NAMALWA (cell line): ENCODE results near the gene ADAM12.

Experiments
- DNase-seq: peaks from one replicate; pipeline ENCODE4 v3.0.0-alpha.2; 2015; ENCODE audit warnings: low spot score

Gene ADAM12

DNA sequence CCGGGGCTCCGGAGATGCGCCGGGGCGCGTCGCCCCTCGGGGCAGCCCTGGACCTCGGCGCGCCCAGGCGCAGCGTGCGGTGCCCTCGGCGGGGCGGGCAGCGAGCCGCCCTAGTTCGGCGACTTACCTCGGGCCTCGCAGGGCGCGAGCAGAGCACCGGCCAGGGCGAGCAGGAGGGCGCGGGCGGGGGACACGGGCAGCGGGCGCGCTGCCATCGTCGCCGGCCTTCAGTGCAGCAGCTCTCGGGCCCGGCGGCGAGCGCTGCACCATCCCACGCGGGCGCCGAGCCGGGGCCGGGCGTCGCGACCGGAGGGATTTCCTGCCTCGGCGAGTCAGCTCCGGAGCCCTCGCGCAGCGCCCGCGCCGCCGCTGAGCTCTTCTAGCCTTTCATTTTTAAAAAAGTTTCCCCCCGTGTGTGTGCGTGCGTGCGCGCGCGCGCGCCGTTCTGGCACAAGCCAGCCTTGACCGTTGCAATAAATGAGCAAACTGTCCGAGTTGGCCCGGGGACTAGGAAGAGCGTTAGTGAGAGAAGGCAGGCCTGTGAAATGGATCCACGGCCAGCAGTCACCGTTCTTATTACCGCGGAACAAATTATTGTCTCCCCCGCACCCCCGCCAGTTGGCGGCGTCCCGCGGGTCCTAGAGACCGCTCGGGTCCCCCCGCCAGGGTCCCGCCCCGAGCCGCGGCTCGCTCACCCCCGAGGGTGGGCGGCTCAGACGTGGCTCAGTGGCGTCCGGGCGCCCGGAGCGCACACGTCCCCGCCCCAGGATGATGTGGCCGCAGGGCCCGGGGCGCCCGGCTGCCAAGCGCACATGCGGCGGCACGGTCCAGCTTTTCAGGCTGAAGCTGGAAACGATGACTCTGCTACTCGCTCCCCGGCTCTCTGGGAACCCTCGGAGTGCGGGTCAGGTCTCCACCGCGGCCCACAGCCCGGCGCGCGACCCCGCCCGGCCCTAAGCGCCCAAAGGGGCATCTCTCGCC, at the start of gene ADAM12:
Gene ADAM12 (minus strand): TSS at position 547 of the 981 bp plus-strand sequence. CDS start 332 bp downstream, at position 215.
- DNase-seq, result no peak

DNA sequence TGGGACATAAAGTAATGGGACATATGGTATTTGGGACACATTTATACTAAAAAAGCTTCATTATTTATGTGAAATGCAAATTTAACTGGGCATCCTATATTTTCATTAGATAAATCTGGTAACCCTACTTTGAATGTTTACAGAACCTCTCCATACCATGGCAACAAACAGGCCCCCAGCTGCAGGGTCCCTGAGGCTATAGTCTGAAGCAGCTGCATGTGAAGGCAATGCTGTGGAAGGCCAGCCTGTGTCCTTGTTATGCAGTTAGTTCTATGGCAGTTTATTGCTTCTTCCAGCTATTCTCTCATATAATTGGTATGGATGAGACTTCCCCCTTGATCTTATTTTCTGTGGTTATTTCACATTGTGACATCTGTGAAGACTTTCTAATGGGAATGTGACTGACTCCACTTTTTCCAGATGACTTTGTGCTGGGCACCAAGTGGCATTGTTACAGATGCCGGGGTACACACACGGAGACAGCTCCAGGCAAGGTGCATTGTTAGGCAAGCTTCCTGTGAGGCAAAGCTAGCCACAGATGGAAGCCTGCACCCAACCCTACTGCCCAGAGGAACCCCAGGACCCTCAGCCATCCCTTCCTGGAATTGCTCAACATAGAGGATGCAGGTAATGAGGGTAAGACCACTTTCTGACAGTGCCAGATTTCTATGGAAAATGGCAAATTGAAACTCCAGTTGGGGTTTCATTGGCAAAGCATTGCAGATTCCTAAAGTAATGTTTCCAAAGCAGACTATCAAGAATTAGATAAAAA, 49.5 kb upstream of the ADAM12 start:
- DNase-seq, result no peak

DNA sequence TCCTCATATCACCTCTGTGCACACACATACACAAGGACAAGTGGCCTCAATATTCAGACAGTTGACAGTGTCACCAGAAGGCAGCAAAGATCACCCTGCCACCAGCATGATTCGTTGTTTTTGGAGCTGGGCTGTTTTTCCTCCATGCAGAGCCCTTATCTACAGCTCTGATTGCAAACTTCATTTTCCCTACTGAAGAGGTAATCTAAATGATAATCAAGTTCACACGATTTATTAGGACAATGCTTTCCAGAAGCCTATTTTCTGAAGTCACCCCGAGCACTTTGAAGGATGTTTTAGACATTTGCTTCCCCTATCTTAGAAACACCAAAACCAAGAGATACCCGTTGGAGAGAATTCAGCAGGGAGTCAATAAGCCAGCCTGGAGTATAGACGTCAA, 46.0 kb upstream of the ADAM12 start:
- no peak for DNase-seq

- DNase-seq, result no peak
Measured at GRCh38 chr10:126433351-126433750, 45.1 kb upstream of the ADAM12 start.

DNA sequence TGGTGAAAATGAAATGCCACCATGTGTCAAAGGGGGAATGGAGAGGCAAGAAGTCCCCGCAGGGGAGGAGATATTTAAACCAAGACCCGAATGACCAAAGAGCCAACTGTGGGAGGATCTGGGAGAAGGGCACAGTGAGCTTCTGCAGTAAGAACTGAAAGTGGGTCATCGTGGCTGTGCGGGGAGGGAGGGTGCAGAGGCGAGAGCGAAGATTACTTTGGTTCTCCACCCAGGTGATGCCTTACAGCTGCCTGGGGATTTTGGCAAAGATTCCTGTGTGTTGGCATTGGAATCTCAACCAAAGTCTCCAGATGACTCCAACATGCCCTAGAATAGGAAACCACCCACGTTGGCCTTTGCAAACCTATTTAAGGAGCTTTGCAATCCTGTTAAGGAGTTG, 44.2 kb upstream of the ADAM12 start:
- DNase-seq, result no peak

GRCh38 chr10:126431816-126432215, 43.5 kb upstream of the ADAM12 start:
- DNase-seq, result no peak

DNA sequence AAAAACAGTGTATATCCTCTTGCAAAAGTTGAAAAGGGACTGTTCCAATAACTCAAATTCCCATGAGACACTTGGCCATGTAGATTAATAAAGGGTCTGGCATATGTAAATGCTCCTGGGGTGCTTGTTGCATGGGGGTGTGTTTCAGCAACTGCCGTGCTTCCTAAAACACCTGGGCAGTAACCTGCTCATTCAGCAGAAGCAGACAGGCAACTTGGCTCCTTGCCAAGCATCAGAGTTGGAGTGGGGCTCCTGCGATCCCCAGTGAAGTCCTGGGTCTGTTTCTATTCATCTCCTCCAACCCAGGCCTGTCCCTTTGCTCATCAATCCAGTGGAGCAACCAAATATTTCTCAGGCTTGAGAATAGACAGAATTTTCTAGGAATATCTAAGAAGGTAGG, 42.2 kb upstream of the ADAM12 start:
- DNase-seq, result no peak

- no peak for DNase-seq
Measured at GRCh38 chr10:126429275-126429674, 41.0 kb upstream of the ADAM12 start.

DNA sequence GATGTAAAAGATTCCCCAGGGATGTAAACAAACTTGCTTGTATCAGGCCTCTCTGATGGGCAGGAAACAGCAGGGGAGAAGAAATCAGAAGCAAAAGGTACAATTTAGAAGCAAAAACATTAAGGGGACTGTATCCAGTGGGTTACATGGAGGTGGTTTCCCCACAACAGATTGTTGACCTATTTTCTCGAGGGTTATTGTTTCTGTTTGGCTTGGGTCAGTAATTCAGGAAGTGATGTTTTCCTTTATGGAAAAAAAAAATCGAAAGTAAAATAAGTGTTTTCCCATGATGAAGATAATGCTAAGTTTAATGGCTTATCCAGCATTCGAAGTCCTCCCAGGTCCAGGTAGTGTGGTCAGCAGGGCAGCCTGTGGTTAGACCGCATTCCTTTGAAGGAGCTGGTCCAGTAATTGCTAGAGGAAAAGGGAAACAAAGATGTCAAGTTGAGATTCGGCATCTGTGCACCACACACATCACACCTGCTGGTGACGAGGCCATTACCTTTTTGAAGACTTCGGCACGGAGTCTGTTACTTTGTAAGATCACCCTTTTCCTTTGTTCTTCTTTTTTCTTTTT, 37.3 kb upstream of the ADAM12 start:
- DNase-seq, result no peak

GRCh38 chr10:126425032-126425431, 36.8 kb upstream of the ADAM12 start:
- DNase-seq, result no peak

- no peak for DNase-seq
Measured at GRCh38 chr10:126423732-126424491, 35.6 kb upstream of the ADAM12 start.

GRCh38 chr10:126422567-126422966, 34.3 kb upstream of the ADAM12 start:
- DNase-seq, result no peak

- DNase-seq, result no peak
Measured at GRCh38 chr10:126421756-126422256, 33.5 kb upstream of the ADAM12 start.

DNA sequence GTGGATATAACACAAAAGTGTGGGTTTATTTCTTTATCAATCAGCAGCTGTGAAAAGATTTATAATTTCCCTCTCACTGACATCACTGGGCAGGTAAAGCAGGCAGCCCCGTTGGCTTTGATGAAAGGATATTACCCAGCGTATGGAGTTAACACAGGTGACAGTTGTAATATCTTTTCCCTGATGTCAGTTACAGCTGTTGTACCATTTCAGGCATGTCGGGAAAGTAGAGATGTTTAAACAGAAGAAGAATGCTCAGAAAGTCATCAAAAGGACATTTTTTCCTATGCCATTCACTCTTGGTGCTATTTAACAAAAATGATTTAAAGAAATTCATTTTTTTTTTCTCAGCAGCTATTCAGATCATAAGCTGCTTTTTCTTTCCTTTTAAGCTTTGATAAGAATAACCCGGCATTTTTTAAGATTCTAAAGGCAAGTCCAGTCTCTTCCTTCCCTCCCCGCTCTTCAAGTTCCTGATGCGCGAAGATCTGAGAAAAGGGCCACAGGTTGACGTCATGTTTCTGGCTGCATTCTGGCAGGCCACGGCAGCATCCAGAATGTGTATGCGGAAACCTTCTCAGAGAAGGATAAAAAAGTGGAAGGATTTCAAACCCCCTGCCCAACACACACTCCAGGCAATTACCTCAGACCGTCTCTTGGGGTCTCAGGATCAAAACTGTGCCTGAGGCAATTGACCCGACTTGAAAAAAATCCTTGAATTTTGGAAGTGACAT, 32.5 kb upstream of the ADAM12 start:
- no peak for DNase-seq

- no peak for DNase-seq
Measured at GRCh38 chr10:126417220-126417825, 29.0 kb upstream of the ADAM12 start.

DNA sequence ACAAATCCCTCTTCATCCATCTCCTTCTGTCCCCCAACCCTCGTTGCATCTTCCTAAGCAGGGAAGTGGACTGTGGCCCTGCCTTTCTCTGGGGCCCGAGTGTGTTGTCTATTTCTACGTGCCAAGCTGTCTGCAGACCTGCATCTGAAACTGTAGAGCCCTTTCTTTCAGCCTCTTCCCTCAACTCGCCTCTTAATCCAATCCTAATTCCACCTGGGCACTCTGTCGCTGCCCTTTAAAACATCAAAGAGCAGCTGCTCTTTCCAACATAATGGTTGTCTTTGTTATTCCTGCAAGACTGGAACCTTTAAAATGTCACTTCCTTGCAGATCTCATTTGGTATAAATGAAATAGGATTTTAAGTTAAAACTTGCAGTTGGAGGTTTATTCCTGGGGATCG, 21.5 kb upstream of the ADAM12 start:
- DNase-seq, result no peak

GRCh38 chr10:126408953-126409641, 20.8 kb upstream of the ADAM12 start:
- no peak for DNase-seq

- no peak for DNase-seq
Measured at GRCh38 chr10:126407831-126408230, 19.6 kb upstream of the ADAM12 start.

DNA sequence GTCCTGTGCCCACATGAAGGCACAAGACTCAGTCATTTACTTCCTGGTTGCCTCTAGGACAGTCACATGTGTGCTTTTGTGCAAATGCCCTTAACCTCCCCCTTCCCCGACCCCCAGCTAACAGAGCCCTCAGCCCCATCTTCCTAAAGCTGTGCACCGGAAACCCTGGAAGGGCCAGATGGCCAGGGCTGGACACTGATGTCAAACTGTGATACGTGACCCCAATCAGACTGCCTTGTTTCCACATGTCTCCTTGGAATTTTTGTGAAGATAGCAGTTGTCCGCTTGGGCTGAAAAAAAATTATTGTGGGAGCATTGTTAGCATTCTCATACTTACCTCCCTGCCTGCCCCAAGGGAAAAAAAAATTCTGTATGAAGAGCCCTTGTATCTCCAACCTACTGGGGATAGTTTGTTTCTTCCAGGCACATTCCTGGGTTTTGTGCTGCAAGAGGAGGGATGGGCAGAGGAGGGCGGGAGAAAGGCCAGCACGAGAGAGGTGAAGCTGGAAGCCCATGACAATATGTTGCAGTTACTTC, 17.0 kb upstream of the ADAM12 start:
- no peak for DNase-seq
